Subcutaneous adipose tissue (tissue), 4 donors: ENCODE measurements around the gene GALNT3. TPM values are rescaled to one million over a fixed set of nuclear protein-coding genes. Genes with fewer than 3 reads are reported as not detected.

ENCODE experiments used
- CTCF ChIP-seq: fragments of 450-650 bp; IDR thresholded peaks from one replicate; pipeline ENCODE4 v1.5.1; 2016; ENCODE audit warnings: low read depth, mild to moderate bottlenecking, control low read depth, antibody characterized with exemption, moderate library complexity
- total RNA-seq, 4 donors: library from RNA; depleted of rRNA; stranded (reverse); fragments of >200 nt; gene quantifications; one replicate each; pipeline ENCODE4 v1.1.0, GENCODE V29; 2016

Gene GALNT3
- total RNA-seq, 4 donors from 2014 or later, result 0.33 to 5.5 (median 3.5) TPM

- TF ChIP-seq CTCF, result no peak
These were observed 964 bp upstream of the GALNT3 start for GRCh38 chr2:165795011-165795410.

- no peak for TF ChIP-seq CTCF
These were observed 485 bp upstream of the GALNT3 start for GRCh38 chr2:165794536-165794928.

- no peak for TF ChIP-seq CTCF
These were observed 777 bp downstream of the GALNT3 start for GRCh38 chr2:165793161-165793778.

- no peak for TF ChIP-seq CTCF
These were observed 2.0 kb downstream of the GALNT3 start for GRCh38 chr2:165792104-165792454.

GRCh38 chr2:165791421-165792103 is 2.5 kb downstream of the GALNT3 start:
- TF ChIP-seq CTCF, result no peak

- TF ChIP-seq CTCF, result no peak
These were observed 3.6 kb downstream of the GALNT3 start for GRCh38 chr2:165790466-165790865.

GRCh38 chr2:165787334-165787733 is 6.7 kb downstream of the GALNT3 start:
- no peak for TF ChIP-seq CTCF
